ENCODE data around the gene GOLGA6L2. TPM values are rescaled to one million over a fixed set of nuclear protein-coding genes. Genes with fewer than 3 reads are reported as not detected.

GOLGA6L2 gene
- total and polyA plus RNA-seq, 4 donors = not detected

DNA sequence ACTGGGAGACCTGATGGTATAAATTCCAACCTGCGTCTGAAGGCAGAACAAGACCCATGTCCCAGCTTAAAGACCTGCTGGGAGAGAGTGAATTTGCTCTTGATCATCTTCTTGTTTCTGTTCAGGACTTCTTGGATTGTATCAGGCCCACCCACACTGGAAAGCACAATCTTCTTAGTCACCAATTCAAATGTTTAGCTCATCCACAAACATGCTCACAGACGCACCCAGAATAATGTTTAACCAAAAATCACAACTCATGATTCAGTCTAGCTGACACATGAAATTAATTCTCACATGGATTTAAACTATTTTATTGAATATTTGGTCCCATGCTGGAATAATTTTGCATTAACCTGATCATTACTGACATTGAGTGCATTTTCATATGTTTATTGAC lies 37.8 kb upstream of the GOLGA6L2 start:
- H3K4me3 ChIP-seq (ENCODE audit: low read depth in 1 of 3, low read length in 3 of 3) = no peak overlapping the region
- no peak overlapping the region for H3K27ac ChIP-seq (ENCODE audit: low read depth in 1 of 2, low read length in 2 of 2)
- H3K4me1 ChIP-seq (ENCODE audit: control insufficient read depth in 4 of 4, insufficient read depth in 4 of 4, low read length in 3 of 4) = no peaks in the 10 kb centered on the region
- H3K27me3 ChIP-seq (ENCODE audit: control insufficient read depth in 4 of 4, insufficient read depth in 4 of 4, low read length in 3 of 4) = no peaks in the 10 kb centered on the region
- no peaks in the 10 kb centered on the region for H3K36me3 ChIP-seq (ENCODE audit: control insufficient read depth in 4 of 4, insufficient read depth in 3 of 4, low read depth in 1 of 4, low read length in 3 of 4)
- peaks cover 0 to 3% (median 0%) of the 10 kb centered on the region in 4 donors for H3K9me3 ChIP-seq (ENCODE audit: control insufficient read depth in 4 of 4, low read length in 3 of 4)
- H3K9ac ChIP-seq (ENCODE audit: low read depth in 1 of 2, low read length in 2 of 2) = no peak overlapping the region
- no peak for TF ChIP-seq HNF4A (conservative IDR thresholded peaks at IDR 0.05)
- no peak for TF ChIP-seq CTCF (IDR thresholded peaks at IDR 0.05; ENCODE audit: low read depth, low read length, missing input control)
- no peak for TF ChIP-seq ZBTB33 (IDR thresholded peaks at IDR 0.05)
- TF ChIP-seq, protein P1, sequence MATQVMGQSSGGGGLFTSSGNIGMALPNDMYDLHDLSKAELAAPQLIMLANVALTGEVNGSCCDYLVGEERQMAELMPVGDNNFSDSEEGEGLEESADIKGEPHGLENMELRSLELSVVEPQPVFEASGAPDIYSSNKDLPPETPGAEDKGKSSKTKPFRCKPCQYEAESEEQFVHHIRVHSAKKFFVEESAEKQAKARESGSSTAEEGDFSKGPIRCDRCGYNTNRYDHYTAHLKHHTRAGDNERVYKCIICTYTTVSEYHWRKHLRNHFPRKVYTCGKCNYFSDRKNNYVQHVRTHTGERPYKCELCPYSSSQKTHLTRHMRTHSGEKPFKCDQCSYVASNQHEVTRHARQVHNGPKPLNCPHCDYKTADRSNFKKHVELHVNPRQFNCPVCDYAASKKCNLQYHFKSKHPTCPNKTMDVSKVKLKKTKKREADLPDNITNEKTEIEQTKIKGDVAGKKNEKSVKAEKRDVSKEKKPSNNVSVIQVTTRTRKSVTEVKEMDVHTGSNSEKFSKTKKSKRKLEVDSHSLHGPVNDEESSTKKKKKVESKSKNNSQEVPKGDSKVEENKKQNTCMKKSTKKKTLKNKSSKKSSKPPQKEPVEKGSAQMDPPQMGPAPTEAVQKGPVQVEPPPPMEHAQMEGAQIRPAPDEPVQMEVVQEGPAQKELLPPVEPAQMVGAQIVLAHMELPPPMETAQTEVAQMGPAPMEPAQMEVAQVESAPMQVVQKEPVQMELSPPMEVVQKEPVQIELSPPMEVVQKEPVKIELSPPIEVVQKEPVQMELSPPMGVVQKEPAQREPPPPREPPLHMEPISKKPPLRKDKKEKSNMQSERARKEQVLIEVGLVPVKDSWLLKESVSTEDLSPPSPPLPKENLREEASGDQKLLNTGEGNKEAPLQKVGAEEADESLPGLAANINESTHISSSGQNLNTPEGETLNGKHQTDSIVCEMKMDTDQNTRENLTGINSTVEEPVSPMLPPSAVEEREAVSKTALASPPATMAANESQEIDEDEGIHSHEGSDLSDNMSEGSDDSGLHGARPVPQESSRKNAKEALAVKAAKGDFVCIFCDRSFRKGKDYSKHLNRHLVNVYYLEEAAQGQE (IDR thresholded peaks at IDR 0.05) = no peak
- TF ChIP-seq SP1 (IDR thresholded peaks at IDR 0.05) = no peak
- no peak for TF ChIP-seq GABPA (IDR thresholded peaks at IDR 0.05 in 1 of 2, conservative IDR thresholded peaks at IDR 0.05 in 1 of 2)
- TF ChIP-seq EGR1 (IDR thresholded peaks at IDR 0.05; ENCODE audit: low read depth in 2 of 2) = no peak
- no peak for TF ChIP-seq HNF4G (IDR thresholded peaks at IDR 0.05)
- TF ChIP-seq RAD21 (IDR thresholded peaks at IDR 0.05) = no peak
- DNase-seq (ENCODE audit: low spot score) = no peak
- WGBS = 70% methylated on average over 2 of the region's 2 CpGs

- H3K27me3 ChIP-seq (ENCODE audit: control insufficient read depth in 4 of 4, insufficient read depth in 4 of 4, low read length in 3 of 4) = no peaks in the 10 kb centered on the region
- WGBS = 66% methylated on average over 2 of the region's 2 CpGs
- H3K36me3 ChIP-seq (ENCODE audit: control insufficient read depth in 4 of 4, insufficient read depth in 3 of 4, low read depth in 1 of 4, low read length in 3 of 4) = no peaks in the 10 kb centered on the region
- H3K9me3 ChIP-seq (ENCODE audit: control insufficient read depth in 4 of 4, low read length in 3 of 4) = no peaks in the 10 kb centered on the region
- no peak overlapping the region for H3K4me3 ChIP-seq (ENCODE audit: low read depth in 1 of 3, low read length in 3 of 3)
- no peak overlapping the region for H3K27ac ChIP-seq (ENCODE audit: low read depth in 1 of 2, low read length in 2 of 2)
- H3K4me1 ChIP-seq (ENCODE audit: control insufficient read depth in 4 of 4, insufficient read depth in 4 of 4, low read length in 3 of 4) = no peaks in the 10 kb centered on the region
- no peak for DNase-seq (ENCODE audit: low spot score)
- no peak overlapping the region for H3K9ac ChIP-seq (ENCODE audit: low read depth in 1 of 2, low read length in 2 of 2)
- TF ChIP-seq EGR1 (IDR thresholded peaks at IDR 0.05; ENCODE audit: low read depth in 2 of 2) (no peak), HNF4A (conservative IDR thresholded peaks at IDR 0.05) (no peak), FOXA1 (IDR thresholded peaks at IDR 0.05) (no peak), GABPA (IDR thresholded peaks at IDR 0.05 in 1 of 2, conservative IDR thresholded peaks at IDR 0.05 in 1 of 2) (no peak), ATF3 (IDR thresholded peaks at IDR 0.05) (no peak), NR2F2 (IDR thresholded peaks at IDR 0.05) (no peak), RXRA (IDR thresholded peaks at IDR 0.05) (no peak), ZBTB33 (IDR thresholded peaks at IDR 0.05) (no peak), YY1 (IDR thresholded peaks at IDR 0.05) (no peak), SP1 (IDR thresholded peaks at IDR 0.05) (no peak), TAF1 (conservative IDR thresholded peaks at IDR 0.05) (no peak), JUND (IDR thresholded peaks at IDR 0.05) (no peak), HNF4G (IDR thresholded peaks at IDR 0.05) (no peak), FOXA2 (IDR thresholded peaks at IDR 0.05) (no peak)
- TF ChIP-seq, protein P1 (IDR thresholded peaks at IDR 0.05) = no peak
- TF ChIP-seq, protein P2, sequence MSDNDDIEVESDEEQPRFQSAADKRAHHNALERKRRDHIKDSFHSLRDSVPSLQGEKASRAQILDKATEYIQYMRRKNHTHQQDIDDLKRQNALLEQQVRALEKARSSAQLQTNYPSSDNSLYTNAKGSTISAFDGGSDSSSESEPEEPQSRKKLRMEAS (IDR thresholded peaks at IDR 0.05) = no peak
Observed at GRCh38 chr15:23483821-23484299, 36.8 kb upstream of the GOLGA6L2 start.

Measured in liver (tissue), 9 donors.